HepG2 (cell line): ENCODE data around the gene ATP6V0D1. TPM values are rescaled to one million over a fixed set of nuclear protein-coding genes. Genes with fewer than 3 reads are reported as not detected.

ENCODE experiments used
- ARHGAP35 ChIP-seq: sonication (generic); formaldehyde crosslinking; IDR thresholded peaks from 2 replicates; pipeline ENCODE4 v1.9.0; 2022; ENCODE audit warnings: mild to moderate bottlenecking, inconsistent platforms, moderate library complexity, missing genetic modification reagents, borderline replicate concordance
- BCL6 ChIP-seq: IDR thresholded peaks from 2 replicates; pipeline ENCODE4 v1.6.1; 2016; ENCODE audit warnings: missing genetic modification reagents, missing compliant biosample characterization
- CEBPB ChIP-seq: IDR thresholded peaks from 2 replicates; pipeline ENCODE4 v1.6.1; 2011; ENCODE audit warnings: low read depth, low read length, improper control_type of control experiment, borderline replicate concordance
- HNRNPK ChIP-seq: fragments of 200-400 bp; formaldehyde crosslinking; IDR thresholded peaks from 2 replicates; pipeline ENCODE4 v1.6.1; 2018; ENCODE audit warnings: low read length, low read depth, moderate library complexity, mild to moderate bottlenecking; ENCODE audit not compliant: poor library complexity, severe bottlenecking
- HOXA5 ChIP-seq: sonication (generic); formaldehyde crosslinking; IDR thresholded peaks from 2 replicates; pipeline ENCODE4 v1.4.0; 2020; ENCODE audit warnings: missing genetic modification reagents
- KAT2B ChIP-seq: fragments of 150-350 bp; IDR thresholded peaks from 2 replicates; pipeline ENCODE4 v1.6.1; 2014; ENCODE audit warnings: low read depth, low read length, borderline replicate concordance
- MAF1 ChIP-seq: sonication (generic); formaldehyde crosslinking; IDR thresholded peaks from 2 replicates; pipeline ENCODE4 v1.5.0; 2020; ENCODE audit warnings: missing genetic modification reagents, borderline replicate concordance
- MAZ ChIP-seq, 2 experiments: sonication (generic) in 1 of 2; formaldehyde crosslinking in 1 of 2; IDR thresholded peaks; 2 replicates each; pipeline versions ENCODE4 v1.5.0 to v1.6.1; 2012 to 2020; ENCODE audit warnings: low read depth in 2 of 2, mild to moderate bottlenecking in 2 of 2, borderline replicate concordance in 1 of 2, improper control_type of control experiment in 1 of 2, low read length in 1 of 2, missing genetic modification reagents in 1 of 2, moderate library complexity in 1 of 2
- MTF2 ChIP-seq: sonication (generic); formaldehyde crosslinking; IDR thresholded peaks from 2 replicates; pipeline ENCODE4 v1.5.0; 2020; ENCODE audit warnings: missing genetic modification reagents, borderline replicate concordance
- NCOR1 ChIP-seq: fragments of 200-600 bp; sonication (generic); IDR thresholded peaks from 2 replicates; pipeline ENCODE4 v1.7.0; 2017; ENCODE audit warnings: antibody characterized with exemption, low read length, borderline replicate concordance
- NFE2 ChIP-seq: sonication (generic); formaldehyde crosslinking; IDR thresholded peaks from 2 replicates; pipeline ENCODE4 v1.4.0; 2020; ENCODE audit warnings: missing genetic modification reagents
- PAX8 ChIP-seq: sonication (generic); formaldehyde crosslinking; IDR thresholded peaks from 2 replicates; pipeline ENCODE4 v1.8.0; 2022; ENCODE audit warnings: mild to moderate bottlenecking, missing genetic modification reagents, borderline replicate concordance
- SIN3A ChIP-seq: IDR thresholded peaks from 2 replicates; pipeline ENCODE4 v1.6.1; 2011; ENCODE audit warnings: low read depth, mild to moderate bottlenecking, control low read depth, low read length, borderline replicate concordance
- TAF1 ChIP-seq: sonication (generic); formaldehyde crosslinking; IDR thresholded peaks from 2 replicates; pipeline ENCODE4 v1.4.0; 2020; ENCODE audit warnings: missing genetic modification reagents
- TMF1 ChIP-seq: sonication (generic); formaldehyde crosslinking; IDR thresholded peaks from 2 replicates; pipeline ENCODE4 v1.8.1; 2022; ENCODE audit warnings: low read depth, missing genetic modification reagents
- TP53 ChIP-seq: sonication (generic); formaldehyde crosslinking; conservative IDR thresholded peaks from 2 replicates; pipeline ENCODE4 v1.4.0; 2020; ENCODE audit warnings: missing genetic modification reagents
- ZBTB1 ChIP-seq: sonication (generic); formaldehyde crosslinking; IDR thresholded peaks from 2 replicates; pipeline ENCODE4 v1.4.0; 2020; ENCODE audit warnings: missing genetic modification reagents, borderline replicate concordance
- ZBTB37 ChIP-seq: sonication (generic); formaldehyde crosslinking; IDR thresholded peaks from 2 replicates; pipeline ENCODE4 v1.4.0; 2020; ENCODE audit warnings: mild to moderate bottlenecking, missing genetic modification reagents
- ZBTB39 ChIP-seq: sonication (generic); formaldehyde crosslinking; IDR thresholded peaks from 2 replicates; pipeline ENCODE4 v1.5.0; 2020; ENCODE audit warnings: missing genetic modification reagents
- ZC3H4 ChIP-seq: sonication (generic); formaldehyde crosslinking; IDR thresholded peaks from 2 replicates; pipeline ENCODE4 v1.4.0; 2020; ENCODE audit warnings: missing genetic modification reagents, borderline replicate concordance
- ZNF460 ChIP-seq: sonication (generic); formaldehyde crosslinking; IDR thresholded peaks from 2 replicates; pipeline ENCODE4 v1.5.1; 2020; ENCODE audit warnings: missing genetic modification reagents, mild to moderate bottlenecking, borderline replicate concordance
- ZNF556 ChIP-seq: sonication (generic); formaldehyde crosslinking; IDR thresholded peaks from 2 replicates; pipeline ENCODE4 v1.4.0; 2020; ENCODE audit warnings: mild to moderate bottlenecking, missing genetic modification reagents, borderline replicate concordance
- ZNF644 ChIP-seq: IDR thresholded peaks from 2 replicates; pipeline ENCODE4 v1.6.1; 2016; ENCODE audit warnings: low read depth
- ZNF670 ChIP-seq: sonication (generic); formaldehyde crosslinking; IDR thresholded peaks from 2 replicates; pipeline ENCODE4 v1.8.0; 2022; ENCODE audit warnings: mild to moderate bottlenecking, missing genetic modification reagents, borderline replicate concordance
- ZNF7 ChIP-seq: IDR thresholded peaks from 2 replicates; pipeline ENCODE4 v1.6.1; 2016; ENCODE audit warnings: missing biosample characterization, missing genetic modification reagents
- ZNF790 ChIP-seq: sonication (generic); formaldehyde crosslinking; IDR thresholded peaks from 2 replicates; pipeline ENCODE4 v1.8.0; 2022; ENCODE audit warnings: missing genetic modification reagents, mild to moderate bottlenecking, borderline replicate concordance
- ZSCAN21 ChIP-seq: sonication (generic); formaldehyde crosslinking; IDR thresholded peaks from 2 replicates; pipeline ENCODE4 v1.8.0; 2022; ENCODE audit warnings: mild to moderate bottlenecking, missing genetic modification reagents, moderate library complexity, borderline replicate concordance
- polyA plus RNA-seq, 8 experiments: library from polyadenylated mRNA; depleted of rRNA in 3 of 8; stranded (reverse) in 7 of 8; unstranded in 1 of 8; fragments of >200 nt; fragmentation: Illumina TruSeq in 4 of 8; extraction: Trizol in 4 of 8; gene quantifications; 2 replicates each; pipeline versions ENCODE4 v1.2.1 to v1.2.3, GENCODE V29; 2011 to 2016; ENCODE audit warnings: low read depth in 4 of 8, missing spikeins in 1 of 8, mixed read lengths in 1 of 8; ENCODE audit not compliant: insufficient read depth in 1 of 8
- total RNA-seq, 5 experiments: library from RNA; depleted of rRNA; stranded (reverse); fragments of >200 nt; fragmentation: Illumina TruSeq; extraction: Trizol; gene quantifications; 2 replicates each; pipeline ENCODE4 v1.2.3, GENCODE V29; 2016; ENCODE audit warnings: low read depth in 1 of 5

Gene ATP6V0D1
- total and polyA plus RNA-seq, 2 of the 13 experiments (the other 11 are each of a cell fraction or from before 2014, with no cell fraction given): 51.1 to 61.3 TPM

GRCh38 chr16:67480833-67481560 lies at the start of gene ATP6V0D1 (continued):
- TF ChIP-seq CEBPB: no peak
- peak; percentile 21; the same call in 1 of the 2 replicates for TF ChIP-seq ZBTB1 (CRISPR knock-in tag)
- TF ChIP-seq ZNF644 (CRISPR knock-in tag): no peak
- peak; percentile 80; the same call in 1 of the 2 replicates for TF ChIP-seq ARHGAP35 (CRISPR knock-in tag)
- peak; percentile 35; the same call in 1 of the 2 replicates for TF ChIP-seq ZC3H4 (CRISPR knock-in tag)
- peak; percentile 68 for TF ChIP-seq HNRNPK
- peak; percentile 88 for TF ChIP-seq TAF1 (CRISPR knock-in tag)
- no peak; the same call in 1 of the 2 replicates for TF ChIP-seq ZSCAN21 (CRISPR knock-in tag)
- TF ChIP-seq SIN3A: peak; percentile 99
- TF ChIP-seq BCL6 (CRISPR knock-in tag): no peak
- TF ChIP-seq MTF2 (CRISPR knock-in tag): peak; percentile 92
- TF ChIP-seq NFE2: no peak
- TF ChIP-seq TP53 (CRISPR knock-in tag): peak; percentile 38
- TF ChIP-seq PAX8 (CRISPR knock-in tag): 0 out of 2 replicates have a peak, but pooled peaks have one; percentile 30
- TF ChIP-seq HOXA5: no peak; the same call in 1 of the 2 replicates
- peak; percentile 66; the same call in 1 of the 2 replicates for TF ChIP-seq ZBTB39 (CRISPR knock-in tag)
- peak; percentile 80; the same call in 1 of the 2 replicates for TF ChIP-seq ZNF670 (CRISPR knock-in tag)
- peak; percentile 86 for TF ChIP-seq MAZ (IDR thresholded peaks at IDR 0.05; ENCODE audit: borderline replicate concordance, low read depth, low read length)
- peak; percentile 98 for TF ChIP-seq MAZ (CRISPR knock-in tag; IDR thresholded peaks at IDR 0.05; ENCODE audit: low read depth)
- TF ChIP-seq ZBTB37 (CRISPR knock-in tag): no peak
- TF ChIP-seq ZNF460: 0 out of 2 replicates have a peak, but pooled peaks have one; percentile 54
- TF ChIP-seq KAT2B: no peak
- no peak for TF ChIP-seq ZNF7 (CRISPR knock-in tag)
- TF ChIP-seq MAF1: peak; percentile 86
- peak; percentile 86 for TF ChIP-seq ZNF556 (CRISPR knock-in tag)
- TF ChIP-seq ZNF790 (CRISPR knock-in tag): 0 out of 2 replicates have a peak, but pooled peaks have one; percentile 25
- TF ChIP-seq TMF1 (CRISPR knock-in tag): peak; percentile 93
- TF ChIP-seq NCOR1: no peak; the same call in 1 of the 2 replicates
